Testis (tissue), 3 donors: Measurements from ENCODE around the gene TMEM229A. TPM values are rescaled to one million over a fixed set of nuclear protein-coding genes. Genes with fewer than 3 reads are reported as not detected.

Experiments
- DNase-seq: peaks from one replicate; pipeline ENCODE4 v3.0.0-alpha.2; 2019
- H3K27ac ChIP-seq, 2 donors: fragments of 200-600 bp; sonication (generic); one replicate each; pipeline ENCODE4 v1.5.1; 2019
- H3K27me3 ChIP-seq: fragments of 200-600 bp; sonication (generic); one replicate; pipeline ENCODE4 v1.5.1; 2019
- H3K36me3 ChIP-seq: fragments of 200-600 bp; sonication (generic); one replicate; pipeline ENCODE4 v1.5.1; 2017; ENCODE audit warnings: low read depth; ENCODE audit errors: missing control alignments
- H3K4me1 ChIP-seq: fragments of 200-600 bp; sonication (generic); one replicate; pipeline ENCODE4 v1.5.1; 2019
- H3K4me3 ChIP-seq, 2 donors: fragments of 200-600 bp; sonication (generic); one replicate each; pipeline ENCODE4 v1.5.1; 2017 to 2019
- H3K9me3 ChIP-seq: fragments of 200-600 bp; sonication (generic); one replicate; pipeline ENCODE4 v1.5.1; 2017
- POLR2A ChIP-seq: fragments of 450-650 bp; IDR thresholded peaks from one replicate; pipeline ENCODE4 v1.6.1; 2017; ENCODE audit warnings: antibody characterized with exemption, mild to moderate bottlenecking, moderate library complexity
- WGBS, 2 donors: methylation state at CpG; one replicate each; pipeline ENCODE4 v1.1.5; 2018; 5-methylcytosine and 5-hydroxymethylcytosine counted together
- intact Hi-C: fragments of 100-400 bp; cut with DNase I; formaldehyde crosslinking; loops from one replicate; pipeline ENCODE4 v1.15.1; 2023; ENCODE audit warnings: low total_unique reads
- polyA plus RNA-seq: library from polyadenylated mRNA; stranded (reverse); fragments of 350-450 nt; fragmentation: Illumina TruSeq; extraction: RNeasy Lipid Tissue Mini Kit (QIAGEN cat#74804); gene quantifications from one replicate; pipeline ENCODE4 v1.2.3, GENCODE V29; 2014; ENCODE audit warnings: low read depth, low replicate concordance; ENCODE audit not compliant: insufficient read depth
- total RNA-seq, 2 donors: library from RNA; depleted of rRNA; stranded (reverse); fragments of >200 nt; gene quantifications; one replicate each; pipeline ENCODE4 v1.2.3, GENCODE V29; 2016
- TF ChIP-seq, protein P1 (sequence below), 3 experiments: fragments of 450-650 bp in 2 of 3; fragments of 200-600 bp in 1 of 3; sonication (generic) in 1 of 3; IDR thresholded peaks; one replicate each; pipeline ENCODE4 v1.5.1; 2016 to 2019; ENCODE audit warnings: antibody characterized with exemption in 3 of 3, mild to moderate bottlenecking in 2 of 3, moderate library complexity in 1 of 3

TMEM229A gene
- total and polyA plus RNA-seq, 3 donors from 2014 or later = 12.3 to 58.8 (median 51.0) TPM

DNA sequence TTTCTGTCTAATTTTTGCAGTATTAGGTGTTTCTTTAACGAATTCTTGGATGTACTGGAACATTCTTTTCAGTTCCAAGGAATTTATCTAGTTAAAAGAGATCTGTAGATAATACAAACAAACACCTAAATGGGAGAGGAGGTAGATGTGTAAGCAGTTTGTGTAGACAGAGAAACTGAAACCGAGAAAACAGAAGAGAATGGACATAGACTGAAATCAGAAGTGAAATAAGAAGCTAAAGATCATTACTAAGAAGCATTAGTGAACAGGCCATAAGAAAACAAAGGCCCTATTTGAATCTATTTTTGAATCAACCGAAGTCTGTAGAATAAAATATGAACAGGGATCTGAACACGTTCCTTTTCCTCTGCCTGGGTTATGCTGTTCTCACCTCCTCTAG is 26.5 kb upstream of the TMEM229A start:
- WGBS, 2 donors = 80 to 83% methylated on average over 4 of the region's 4 CpGs
- intact Hi-C loops = no loop called here
- H3K27ac ChIP-seq = no peak overlapping the region
- H3K27me3 ChIP-seq = no peaks in the 10 kb centered on the region
- H3K36me3 ChIP-seq = no peaks in the 10 kb centered on the region
- DNase-seq = no peak
- H3K4me1 ChIP-seq = no peaks in the 10 kb centered on the region
- H3K4me3 ChIP-seq = no peak overlapping the region
- TF ChIP-seq, protein P1, sequence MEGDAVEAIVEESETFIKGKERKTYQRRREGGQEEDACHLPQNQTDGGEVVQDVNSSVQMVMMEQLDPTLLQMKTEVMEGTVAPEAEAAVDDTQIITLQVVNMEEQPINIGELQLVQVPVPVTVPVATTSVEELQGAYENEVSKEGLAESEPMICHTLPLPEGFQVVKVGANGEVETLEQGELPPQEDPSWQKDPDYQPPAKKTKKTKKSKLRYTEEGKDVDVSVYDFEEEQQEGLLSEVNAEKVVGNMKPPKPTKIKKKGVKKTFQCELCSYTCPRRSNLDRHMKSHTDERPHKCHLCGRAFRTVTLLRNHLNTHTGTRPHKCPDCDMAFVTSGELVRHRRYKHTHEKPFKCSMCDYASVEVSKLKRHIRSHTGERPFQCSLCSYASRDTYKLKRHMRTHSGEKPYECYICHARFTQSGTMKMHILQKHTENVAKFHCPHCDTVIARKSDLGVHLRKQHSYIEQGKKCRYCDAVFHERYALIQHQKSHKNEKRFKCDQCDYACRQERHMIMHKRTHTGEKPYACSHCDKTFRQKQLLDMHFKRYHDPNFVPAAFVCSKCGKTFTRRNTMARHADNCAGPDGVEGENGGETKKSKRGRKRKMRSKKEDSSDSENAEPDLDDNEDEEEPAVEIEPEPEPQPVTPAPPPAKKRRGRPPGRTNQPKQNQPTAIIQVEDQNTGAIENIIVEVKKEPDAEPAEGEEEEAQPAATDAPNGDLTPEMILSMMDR (IDR thresholded peaks at IDR 0.05) = no peak
- no peak for TF ChIP-seq POLR2A
- H3K9me3 ChIP-seq = no peaks in the 10 kb centered on the region

DNA sequence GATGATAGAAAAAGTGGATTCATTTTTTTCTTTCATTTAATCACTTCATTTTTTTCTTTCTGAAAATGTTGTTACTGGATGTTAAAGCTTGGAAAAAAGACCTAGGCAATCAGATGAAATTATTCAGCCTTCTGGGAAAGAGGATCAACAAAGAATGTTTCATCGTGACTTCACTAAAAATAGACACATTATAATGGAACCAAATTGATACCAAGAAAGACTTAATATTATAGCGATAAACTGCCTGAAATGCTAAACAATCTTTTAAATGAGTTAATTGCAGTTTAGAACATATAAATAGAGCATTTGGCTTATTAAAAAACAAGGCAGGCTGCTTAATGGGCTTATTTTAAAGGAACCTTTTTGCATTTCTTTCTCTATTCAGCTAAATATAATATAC is 25.6 kb upstream of the TMEM229A start:
- WGBS, 2 donors = 42 to 43% methylated on average over 2 of the region's 2 CpGs
- no peak for DNase-seq
- Histone ChIP-seq H3K27ac (no peak overlapping the region), H3K4me3 (no peak overlapping the region), H3K4me1 (no peaks in the 10 kb centered on the region), H3K36me3 (no peaks in the 10 kb centered on the region), H3K9me3 (no peaks in the 10 kb centered on the region), H3K27me3 (no peaks in the 10 kb centered on the region)
- intact Hi-C loops = no loop called here
- TF ChIP-seq POLR2A = no peak
- TF ChIP-seq, protein P1 (IDR thresholded peaks at IDR 0.05) = no peak

DNA sequence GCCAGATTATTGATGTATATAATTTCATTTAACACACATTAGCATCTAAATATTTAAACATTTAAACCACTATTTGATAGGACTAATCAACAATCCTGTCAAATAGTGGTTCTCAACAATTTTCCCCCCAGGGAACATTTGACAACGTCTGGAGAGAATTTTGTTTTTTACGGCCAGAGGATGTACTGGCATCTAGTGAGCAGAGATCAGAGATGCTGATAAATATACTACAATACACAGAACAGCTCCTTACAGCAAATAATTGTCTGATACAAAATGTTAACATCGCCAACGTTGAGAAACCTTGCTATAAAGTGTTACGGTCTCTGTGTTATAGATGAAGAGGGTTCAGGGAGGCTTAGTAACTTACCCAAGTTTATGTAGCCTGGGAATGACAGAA is 25.0 kb upstream of the TMEM229A start:
- TF ChIP-seq POLR2A = no peak
- TF ChIP-seq, protein P1 (IDR thresholded peaks at IDR 0.05) = no peak
- Histone ChIP-seq H3K36me3 (no peaks in the 10 kb centered on the region), H3K4me3 (no peak overlapping the region), H3K4me1 (no peaks in the 10 kb centered on the region), H3K27me3 (no peaks in the 10 kb centered on the region), H3K9me3 (no peaks in the 10 kb centered on the region), H3K27ac (no peak overlapping the region)
- DNase-seq = no peak
- intact Hi-C loops = no loop called here
- 54 to 59% methylated on average over 5 of the region's 5 CpGs for WGBS, 2 donors

DNA sequence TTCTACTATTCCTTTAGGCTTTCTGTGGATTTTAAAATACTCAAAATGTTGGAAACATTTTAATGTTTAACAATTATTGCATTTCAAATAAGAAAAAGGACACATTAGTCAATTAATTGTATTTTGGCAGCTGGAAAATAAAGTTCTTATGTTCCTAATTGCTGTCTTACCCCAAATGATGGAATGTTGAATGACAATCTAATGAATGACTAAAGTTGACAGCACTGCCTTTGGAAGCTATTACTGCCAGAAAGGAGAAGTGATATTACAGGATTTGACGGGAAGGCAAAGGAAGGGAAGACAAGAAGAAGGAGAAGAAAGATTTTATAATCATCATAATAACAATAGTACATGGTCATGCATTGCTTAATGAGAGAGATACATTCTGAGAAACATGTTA is 23.4 kb upstream of the TMEM229A start:
- Histone ChIP-seq H3K4me3 (no peak overlapping the region), H3K36me3 (no peaks in the 10 kb centered on the region), H3K27ac (no peak overlapping the region), H3K9me3 (no peaks in the 10 kb centered on the region), H3K4me1 (no peaks in the 10 kb centered on the region), H3K27me3 (no peaks in the 10 kb centered on the region)
- WGBS, 2 donors = 65 to 74% methylated on average over 1 of the region's 1 CpG
- intact Hi-C loops = no loop called here
- DNase-seq = no peak
- TF ChIP-seq, protein P1 (IDR thresholded peaks at IDR 0.05) = no peak
- TF ChIP-seq POLR2A = no peak

DNA sequence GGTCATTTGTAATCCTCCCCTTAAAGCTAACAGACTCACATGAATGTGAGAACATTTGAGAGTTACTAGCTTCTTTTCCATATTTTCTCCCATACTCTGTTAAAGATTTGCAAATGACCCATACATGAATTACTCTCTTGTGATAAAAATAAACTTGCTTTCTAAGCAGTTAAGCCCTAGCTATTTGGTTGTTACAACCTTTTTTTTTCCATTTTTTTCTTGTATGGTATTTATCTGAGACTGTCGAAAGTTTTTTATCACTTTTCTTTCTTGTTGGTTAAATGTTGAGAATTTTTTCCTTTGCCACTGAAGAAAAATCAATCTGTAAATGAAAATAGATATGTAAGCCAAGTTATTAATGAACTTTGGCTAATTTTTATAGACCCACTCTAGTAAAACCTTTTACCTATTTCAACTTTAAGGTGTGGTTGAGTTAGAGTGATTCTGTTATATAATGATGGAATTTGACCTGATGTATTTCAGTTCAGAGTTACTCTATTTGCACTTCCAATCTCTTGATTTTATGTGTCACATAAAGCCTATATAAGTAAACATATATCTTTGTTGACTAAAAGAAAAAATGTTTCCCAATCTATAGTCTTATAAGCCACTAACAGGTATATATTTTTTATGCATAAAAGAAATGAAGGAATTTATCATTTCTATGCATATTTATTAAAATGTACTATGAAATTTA is 19.0 kb upstream of the TMEM229A start:
- intact Hi-C loops = no loop called here
- no peak overlapping the region for H3K4me3 ChIP-seq
- no peak for DNase-seq
- WGBS, 2 donors = 61 to 83% methylated on average over 1 of the region's 1 CpG
- no peaks in the 10 kb centered on the region for H3K36me3 ChIP-seq
- H3K27ac ChIP-seq = no peak overlapping the region
- no peaks in the 10 kb centered on the region for H3K4me1 ChIP-seq
- H3K9me3 ChIP-seq = no peaks in the 10 kb centered on the region
- no peaks in the 10 kb centered on the region for H3K27me3 ChIP-seq
- TF ChIP-seq POLR2A = no peak
- TF ChIP-seq, protein P1 (IDR thresholded peaks at IDR 0.05) = no peak
